Pulmonary artery endothelial cell (primary cell): ENCODE data around the gene PPIE. TPM values are rescaled to one million over a fixed set of nuclear protein-coding genes. Genes with fewer than 3 reads are reported as not detected.

Experiments used
- DNase-seq: peaks from one replicate; pipeline ENCODE4 v3.0.0-alpha.2; 2011; ENCODE audit warnings: low read depth, low spot score
- total RNA-seq: library from RNA; depleted of rRNA; stranded (reverse); fragments of >200 nt; gene quantifications from 2 replicates; pipeline ENCODE4 v1.2.3, GENCODE V29; 2014

Gene PPIE
- total RNA-seq, 1 donor from 2014 or later: 51.4 TPM

DNA sequence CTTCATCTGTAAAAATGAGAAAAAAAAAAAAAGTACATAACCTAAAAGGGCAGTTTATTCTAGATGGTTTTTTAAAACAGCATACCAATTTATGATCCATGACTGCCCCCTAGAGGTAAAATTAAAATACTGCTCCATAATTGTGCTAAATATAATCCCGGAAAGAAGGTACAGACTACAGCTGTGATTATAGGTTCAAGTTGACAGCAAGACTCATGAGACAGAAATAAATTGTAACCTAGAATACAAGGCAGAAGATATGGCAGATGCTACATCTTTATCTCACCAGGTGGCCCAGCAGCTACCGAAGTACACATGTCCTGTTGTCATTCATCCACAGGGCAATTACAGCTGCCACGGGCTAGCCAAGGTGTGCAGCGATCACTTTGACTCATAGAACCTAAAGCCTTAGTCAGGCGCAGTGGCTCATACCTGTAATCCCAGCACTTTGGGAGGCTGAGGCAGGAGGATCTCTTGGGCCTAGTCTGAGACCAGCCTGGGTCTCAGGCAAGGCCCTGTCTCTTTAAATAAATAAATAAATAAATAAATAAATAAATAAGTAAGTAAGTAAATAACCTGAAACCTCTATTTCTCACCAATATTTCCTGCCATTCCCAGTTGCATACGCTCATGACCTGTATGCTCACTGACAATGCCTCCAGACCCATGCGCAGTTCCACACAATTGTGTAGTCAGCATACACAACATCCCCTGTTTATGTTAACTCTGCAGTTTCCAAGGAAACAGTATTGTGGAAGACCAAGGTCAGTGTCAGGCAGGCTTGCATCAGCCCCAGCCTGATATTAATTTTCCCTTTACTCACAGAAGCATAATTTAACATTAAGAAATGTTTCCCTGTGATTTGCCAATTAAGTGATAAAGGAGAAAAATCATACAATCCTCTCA, 18.3 kb upstream of the PPIE start:
- DNase-seq: no peak

DNA sequence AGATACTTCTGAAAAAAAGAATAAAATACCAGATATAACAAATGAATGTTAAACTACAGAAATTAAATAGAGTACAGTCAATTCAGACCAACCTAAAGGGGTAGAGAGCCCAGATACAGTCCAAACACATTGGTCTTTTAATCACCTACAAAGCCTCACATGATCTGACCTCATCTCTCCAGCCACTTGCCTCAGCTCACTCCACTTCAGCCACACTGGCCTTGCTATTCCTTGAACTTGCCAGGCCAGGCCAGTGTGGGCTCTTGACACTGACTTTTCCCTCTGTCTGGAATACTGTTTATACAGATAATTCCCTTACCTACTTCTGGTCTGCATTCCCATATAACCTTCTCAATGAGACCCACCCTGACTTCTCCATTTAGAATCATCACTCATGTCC, 17.0 kb upstream of the PPIE start:
- DNase-seq: no peak

DNA sequence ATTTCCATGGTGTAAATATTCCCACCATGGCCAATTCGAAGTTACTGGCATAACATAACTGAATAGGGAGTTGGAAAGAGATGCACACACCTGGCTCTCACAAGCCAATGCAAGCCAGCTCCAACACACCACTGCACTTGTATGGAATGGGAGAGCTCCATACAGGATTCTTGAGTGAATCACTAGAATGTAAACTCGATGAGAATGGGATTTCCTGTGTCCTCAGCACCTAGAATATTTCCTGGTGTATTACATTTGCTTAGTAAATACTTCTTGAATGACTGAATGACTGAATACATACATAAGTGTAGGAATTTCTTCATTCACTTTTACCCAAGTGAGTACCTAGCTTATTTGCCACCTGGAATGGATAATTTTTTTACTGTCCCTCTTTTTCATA, 16.2 kb upstream of the PPIE start:
- DNase-seq: no peak

DNA sequence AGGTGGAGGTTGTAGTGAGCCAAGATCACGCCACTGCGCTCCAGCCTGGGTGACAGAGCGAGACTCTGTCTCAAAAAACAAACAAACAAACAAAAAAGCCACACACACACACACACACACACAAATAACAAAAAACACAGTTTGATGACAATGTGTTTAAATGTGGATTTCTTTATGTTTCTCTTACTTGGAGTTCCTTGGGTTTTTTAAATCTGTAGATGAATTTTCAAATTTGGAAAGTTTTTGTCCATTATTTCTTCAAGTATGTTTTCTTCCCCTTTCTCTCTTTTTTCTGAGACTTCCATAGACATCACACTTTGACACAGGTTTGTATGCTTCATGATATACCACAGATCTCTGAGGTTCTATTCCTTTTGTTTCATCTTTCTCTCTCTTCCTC, 12.1 kb upstream of the PPIE start:
- no peak for DNase-seq

DNA sequence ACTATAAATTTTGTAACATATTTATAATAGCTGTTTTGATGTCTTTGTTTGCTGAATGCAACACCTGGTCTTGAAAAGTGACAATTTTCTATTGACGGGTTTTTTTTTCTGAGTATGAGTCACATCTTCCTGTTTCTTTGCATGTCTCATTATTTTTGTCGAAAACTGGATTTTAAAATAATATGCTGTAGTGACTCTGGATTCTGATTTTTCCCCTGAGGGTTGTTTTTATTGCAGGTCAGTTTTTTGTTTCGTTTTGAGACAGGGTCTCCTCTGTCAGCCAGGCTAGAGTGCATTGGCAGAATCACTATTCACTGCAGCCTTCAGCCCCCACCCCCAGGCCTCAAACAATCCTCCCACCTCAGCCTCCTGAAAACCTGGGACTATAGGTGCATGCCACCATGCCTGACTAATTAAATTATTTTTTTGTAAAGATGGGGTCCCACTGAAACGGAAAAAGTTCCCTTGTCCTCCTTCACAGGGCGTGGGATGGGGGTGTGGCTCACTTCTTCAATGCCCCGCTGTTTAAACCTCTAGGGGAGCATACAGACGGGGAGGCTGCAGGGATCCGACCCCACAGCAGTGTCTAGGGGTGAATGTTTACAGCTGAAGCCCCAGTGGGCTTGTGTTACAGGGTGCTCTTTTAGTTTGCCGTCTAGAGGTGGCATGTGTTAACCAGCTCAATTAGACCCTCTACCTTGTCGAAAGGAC, 11.3 kb upstream of the PPIE start:
- no peak for DNase-seq

DNA sequence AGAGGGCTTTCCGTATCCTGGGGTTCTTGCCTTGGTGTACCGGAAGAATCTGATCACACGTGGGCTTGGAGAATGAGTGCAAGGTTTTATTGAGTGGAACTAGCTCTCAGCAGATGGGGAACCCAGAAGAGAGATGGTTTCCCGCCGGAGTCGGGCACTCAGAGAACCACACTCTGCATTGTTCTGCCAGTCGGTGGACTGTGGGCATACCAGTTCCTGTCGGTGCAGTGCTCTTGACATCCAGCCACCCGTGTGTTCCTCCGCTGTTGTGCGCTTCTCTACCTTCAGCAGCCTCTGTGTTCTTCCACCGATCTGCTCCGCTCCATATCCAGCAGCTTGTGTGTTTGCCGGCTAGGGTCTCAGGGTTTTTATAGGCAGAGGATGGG, 10.8 kb upstream of the PPIE start:
- no peak for DNase-seq

DNA sequence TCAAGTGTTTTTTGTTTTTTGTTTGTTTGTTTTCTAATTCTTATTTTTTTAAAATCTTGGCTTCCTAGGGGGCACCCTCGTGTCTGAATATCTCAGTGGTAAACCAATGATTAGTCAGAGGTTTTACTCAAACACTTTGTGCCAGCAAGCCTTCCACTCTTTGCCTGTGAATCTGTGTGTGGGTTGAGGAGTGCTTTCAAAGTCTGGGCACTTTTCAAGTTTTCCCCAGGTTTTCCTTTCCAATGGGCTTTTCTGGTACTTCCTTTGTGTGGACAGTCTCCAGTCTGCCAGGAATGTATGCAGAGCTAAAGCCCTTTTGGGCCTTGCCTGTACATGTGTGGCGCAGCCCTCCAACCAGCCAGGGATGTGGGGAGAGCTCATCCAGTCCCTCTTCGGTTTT, 9.7 kb upstream of the PPIE start:
- no peak for DNase-seq

DNA sequence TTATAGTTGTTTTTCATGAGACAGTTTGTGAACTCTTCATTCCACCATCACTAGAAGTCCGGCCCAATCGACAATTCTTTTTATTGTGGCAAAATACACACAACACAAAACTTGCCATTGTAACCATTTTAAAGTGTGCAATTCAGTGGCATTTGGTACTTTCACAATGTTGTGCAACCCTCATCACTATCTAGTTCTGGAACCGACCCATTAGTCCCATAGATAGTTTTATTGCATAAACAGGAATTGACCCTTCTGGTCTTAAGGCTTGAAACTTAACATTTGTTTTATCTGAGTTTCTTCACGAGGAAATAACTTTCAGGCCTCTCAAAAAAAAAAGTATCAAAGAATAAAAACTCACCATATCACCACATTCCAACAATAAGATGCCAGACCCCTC, 8.8 kb upstream of the PPIE start:
- no peak for DNase-seq

DNA sequence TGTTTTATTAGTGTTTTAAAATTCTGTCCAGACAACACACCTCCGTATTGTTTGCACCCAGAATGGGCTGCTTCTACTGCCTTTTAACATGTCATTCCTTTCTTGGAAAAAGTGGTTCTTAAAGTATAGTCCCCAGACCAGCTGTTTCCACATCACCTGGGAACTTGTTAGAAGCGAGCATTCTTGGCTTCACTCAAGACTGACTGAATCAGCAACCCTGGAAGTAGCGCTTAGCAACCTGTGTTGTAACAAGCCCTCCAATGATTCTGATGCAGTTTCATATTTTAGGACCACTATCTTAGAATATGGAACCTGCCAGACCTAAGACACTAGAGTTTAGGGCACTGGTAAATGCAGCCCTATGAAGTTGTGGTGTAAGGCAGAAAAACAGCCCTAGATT, 6.0 kb upstream of the PPIE start:
- DNase-seq: no peak

DNA sequence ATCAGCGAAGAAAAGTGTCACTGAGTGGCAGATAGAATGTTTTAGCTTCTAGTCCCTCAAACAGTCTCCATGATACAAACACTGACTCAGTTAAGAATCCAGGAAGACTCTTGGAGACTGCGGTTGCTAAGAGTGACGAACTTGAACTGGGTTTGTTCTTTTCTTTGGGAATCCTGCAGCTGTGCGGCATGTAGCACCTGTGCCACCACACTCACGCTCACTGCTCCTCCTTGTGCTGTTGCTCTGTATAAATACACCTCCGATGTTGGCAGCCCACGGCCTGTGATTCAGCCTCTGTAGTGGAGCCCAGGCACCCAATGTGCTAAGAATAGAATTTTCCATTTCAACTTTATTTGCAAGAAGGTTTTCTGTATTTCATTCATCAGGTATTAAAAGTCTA, 5.5 kb upstream of the PPIE start:
- DNase-seq: no peak

DNA sequence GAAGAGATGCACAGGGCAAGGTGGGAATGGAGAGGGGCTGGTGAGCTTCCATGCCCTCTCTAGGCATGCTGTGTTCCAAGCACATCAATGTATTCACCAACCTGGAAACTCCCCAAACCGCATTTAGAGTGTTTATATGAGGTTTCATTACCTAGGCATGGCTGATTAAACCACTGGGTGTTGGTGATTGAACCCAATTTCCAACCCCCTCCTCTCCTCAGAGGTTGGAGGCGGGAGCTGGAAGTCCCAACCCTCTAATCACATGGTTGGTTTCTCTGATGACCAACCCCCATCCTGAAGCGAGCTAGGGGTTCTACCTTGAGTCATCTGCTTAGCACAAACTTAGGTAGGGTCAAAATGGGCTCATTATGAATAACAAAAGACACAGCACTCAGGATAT, 3.0 kb upstream of the PPIE start:
- DNase-seq: no peak

DNA sequence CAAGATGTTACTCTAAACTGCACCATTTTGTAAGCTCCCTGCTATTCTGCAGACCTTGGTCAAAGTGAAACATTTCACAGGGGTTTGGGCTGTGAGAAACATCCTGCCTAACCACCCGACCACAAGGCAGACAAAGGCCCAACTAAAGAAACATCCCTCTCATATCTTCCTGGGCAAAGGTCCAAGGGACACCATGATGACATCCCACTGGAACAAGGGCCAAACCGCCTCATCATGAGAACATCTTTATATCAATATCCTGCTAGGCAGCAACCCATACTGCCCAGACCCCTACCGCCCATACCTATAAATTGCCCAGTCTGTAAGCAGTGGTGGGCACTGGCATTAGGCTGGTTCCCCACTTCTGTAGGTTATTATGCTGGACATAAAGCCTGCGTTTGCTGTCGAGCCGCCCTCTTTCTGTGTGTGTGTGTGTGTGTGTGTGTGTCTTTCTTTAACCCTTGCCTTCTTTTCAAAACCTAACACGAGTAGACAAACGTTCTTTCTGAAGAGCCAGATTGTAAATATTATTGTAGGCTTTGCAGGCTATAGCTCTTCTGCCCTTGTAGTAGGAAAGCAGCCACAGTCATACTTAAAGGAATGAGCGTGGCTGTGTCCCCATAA, 1.0 kb upstream of the PPIE start:
- no peak for DNase-seq

DNA sequence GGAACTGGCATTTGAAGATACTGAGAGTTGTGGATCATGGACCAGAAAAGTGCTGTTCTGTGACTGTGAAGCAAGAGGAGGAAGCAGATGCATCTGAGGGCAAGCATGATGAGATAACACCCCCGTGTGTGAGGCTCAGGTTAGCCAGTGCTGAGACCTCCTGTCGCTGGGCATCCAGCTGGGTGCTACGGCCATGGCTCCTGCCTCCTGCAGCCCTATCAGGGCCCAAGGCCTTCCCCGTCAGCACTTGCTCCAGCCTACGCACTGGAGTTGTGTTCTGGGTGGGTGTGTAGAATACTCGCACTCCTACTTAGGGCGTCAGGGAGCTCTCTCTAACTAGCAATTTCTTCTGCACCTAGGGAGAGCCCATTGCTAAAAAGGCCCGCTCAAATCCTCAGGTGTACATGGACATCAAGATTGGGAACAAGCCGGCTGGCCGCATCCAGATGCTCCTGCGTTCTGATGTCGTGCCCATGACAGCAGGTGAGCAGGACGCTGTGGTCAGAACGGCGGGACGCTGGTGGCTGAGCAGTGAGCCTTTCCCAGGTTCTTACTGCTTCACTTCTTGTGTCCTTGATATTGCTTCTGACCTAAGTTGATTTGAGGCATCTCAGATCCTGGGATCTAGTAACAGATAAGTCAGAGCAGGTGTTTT, 6.5 kb downstream of the PPIE start:
- DNase-seq: no peak

DNA sequence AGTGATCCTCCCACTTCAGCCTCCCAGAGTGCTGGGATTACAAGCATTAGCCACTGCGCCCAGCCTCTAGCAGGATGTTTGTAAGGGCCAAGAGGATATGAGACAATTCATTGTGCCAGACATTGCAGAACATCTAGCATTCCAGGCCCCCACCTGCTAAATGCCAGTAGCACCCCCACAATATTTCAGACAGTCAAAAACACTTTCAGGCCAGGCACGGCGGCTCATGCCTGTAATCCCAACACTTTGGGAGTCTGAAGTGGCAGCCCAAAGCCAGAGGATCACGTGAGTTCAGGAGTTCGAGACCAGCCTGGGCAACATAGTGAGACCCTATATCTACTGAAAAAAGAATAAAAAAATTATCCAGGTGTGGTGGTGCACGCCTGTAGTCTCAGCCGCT, 12.9 kb downstream of the PPIE start:
- DNase-seq: no peak

DNA sequence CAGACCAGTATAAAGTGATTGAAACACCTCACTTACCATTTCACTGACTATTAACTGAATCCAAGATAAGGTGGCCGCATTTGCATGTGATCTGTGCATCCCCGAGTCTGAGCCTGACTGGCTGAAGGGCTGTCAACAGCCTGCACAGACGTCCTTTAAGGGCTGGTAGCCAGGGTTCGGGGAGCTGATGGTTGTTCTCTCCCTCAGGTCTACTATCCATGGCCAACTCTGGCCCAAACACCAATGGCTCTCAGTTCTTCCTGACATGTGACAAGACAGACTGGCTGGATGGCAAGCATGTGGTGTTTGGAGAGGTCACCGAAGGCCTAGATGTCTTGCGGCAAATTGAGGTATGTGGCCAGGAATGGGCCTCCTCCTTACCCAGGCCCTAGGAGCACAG, 14.0 kb downstream of the PPIE start:
- DNase-seq: no peak

DNA sequence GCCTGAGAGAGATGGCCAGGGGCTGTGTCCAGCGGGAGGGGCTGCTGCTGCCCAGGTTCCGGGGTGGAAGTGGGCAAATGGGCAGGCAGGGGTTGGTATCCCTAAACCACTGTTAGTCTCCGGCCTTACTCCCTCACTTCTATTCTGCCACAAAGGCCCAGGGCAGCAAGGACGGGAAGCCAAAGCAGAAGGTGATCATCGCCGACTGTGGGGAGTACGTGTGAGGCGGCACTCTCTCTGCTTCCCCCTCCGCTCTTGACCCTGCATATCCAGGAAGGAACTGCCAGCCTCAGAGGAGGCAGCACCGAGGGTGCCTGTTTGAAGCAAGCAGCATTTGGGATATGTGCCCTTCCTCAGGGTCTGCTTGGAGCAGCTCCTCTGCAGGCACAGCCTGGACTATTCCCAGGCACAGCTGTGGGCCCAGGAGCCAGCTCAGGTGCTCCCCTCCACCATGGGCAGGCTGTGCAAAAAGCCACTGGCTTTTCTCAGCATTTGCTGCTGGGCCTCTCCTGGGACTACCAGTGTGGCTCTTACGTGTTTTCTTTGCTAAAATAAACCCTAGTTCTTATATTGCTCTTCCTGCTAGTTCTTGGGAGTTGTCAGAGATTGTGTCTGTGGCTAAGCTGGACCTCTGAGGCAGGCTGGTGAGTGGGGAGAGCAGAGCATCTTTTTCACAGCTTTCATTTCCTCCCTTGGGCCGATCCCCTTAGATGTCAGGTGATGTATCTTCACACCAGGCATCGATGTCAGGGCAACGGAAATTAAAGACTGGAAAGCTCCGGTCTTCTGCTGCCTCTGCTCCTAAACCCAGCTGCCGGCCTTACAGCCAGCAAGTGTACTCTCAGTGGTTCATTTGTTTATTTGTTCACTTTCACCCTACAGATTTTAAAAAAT, 14.7 kb downstream of the PPIE start:
- no peak for DNase-seq

DNA sequence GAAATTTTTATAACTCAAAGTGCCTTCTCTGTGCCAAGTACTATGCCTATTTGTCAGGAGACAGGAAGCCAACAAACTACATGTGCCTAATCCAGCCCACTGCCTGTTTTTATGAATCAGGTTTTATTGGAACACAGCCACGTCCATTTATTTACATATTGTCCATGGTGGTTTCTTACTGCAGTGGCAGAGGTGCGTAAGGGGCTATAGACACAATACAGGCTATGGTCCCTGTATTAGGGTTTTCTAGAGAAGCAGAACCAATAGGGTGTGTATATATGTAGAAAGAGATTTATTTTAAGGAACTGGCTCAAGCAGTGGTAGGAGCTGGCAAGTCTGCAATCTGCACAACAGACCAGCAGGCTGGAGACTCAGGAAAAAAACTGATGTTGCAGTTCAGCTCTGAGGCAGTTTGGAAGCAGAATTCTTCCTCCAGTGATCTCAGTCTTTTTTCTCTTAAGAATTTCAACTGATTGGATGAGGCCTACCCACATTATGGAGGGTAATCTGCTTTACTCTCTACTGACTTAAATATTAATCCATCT, 15.4 kb downstream of the PPIE start:
- DNase-seq: peak; percentile 51

DNA sequence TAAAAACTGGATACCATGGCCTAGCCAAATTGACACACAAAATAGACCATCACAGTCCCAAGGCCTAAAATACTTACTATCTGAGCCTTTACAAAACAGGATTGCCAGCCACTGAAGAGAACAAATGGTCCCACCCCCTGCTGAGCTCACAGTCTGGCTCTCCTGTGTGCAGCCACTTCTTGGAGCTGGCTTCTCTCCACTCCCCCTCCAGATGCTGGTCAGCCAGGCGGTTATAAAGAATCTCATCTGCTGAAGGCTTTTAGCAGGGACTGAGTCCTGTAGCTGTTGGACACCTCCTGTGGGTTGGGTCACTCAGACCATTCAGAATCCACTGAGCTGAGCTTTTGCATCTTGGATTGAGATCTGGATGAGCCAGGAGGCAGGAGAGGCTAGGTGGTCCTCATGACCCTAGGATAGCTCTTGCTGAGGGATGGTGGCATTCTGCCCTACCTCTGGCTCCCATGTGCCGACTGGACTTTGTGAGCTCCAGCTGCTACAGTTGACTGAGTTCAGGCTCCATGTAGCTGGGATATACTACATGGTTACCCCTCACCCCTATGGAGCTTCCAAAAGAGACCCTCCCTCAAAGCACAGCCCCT, 16.3 kb downstream of the PPIE start:
- DNase-seq: no peak

DNA sequence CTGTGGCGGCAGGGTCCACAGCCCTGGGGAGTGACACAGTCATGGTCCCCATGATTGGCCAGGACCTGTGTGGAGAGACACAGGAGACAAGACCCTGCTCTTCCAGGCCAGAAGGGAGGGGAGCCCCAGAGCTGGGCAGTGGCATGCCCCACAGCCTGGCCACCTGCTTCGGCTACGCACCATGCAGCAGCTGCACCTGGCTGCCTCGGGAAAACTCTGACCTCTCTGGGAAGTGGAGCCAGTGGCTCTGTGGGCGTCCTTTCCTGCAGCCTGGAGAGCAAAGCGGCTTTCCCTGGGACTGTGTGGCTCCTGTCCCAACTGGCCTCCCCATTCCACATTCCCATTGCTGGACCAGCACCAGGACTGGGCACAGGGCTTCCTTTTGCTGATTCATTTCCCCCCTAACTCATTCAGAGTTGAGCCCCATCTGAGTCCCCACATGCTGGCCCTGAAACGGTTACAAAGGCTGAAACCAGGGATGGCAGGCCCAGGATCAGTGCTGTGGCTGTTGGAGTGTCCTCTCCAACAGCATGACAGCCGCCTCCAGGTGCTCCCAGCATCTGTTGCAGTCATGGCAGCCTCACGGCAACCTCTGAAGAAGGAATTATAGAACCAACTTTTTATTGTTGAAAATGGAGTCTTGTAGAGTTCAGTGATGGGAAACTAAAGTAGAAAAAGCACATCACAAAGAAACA, 17.4 kb downstream of the PPIE start:
- no peak for DNase-seq

DNA sequence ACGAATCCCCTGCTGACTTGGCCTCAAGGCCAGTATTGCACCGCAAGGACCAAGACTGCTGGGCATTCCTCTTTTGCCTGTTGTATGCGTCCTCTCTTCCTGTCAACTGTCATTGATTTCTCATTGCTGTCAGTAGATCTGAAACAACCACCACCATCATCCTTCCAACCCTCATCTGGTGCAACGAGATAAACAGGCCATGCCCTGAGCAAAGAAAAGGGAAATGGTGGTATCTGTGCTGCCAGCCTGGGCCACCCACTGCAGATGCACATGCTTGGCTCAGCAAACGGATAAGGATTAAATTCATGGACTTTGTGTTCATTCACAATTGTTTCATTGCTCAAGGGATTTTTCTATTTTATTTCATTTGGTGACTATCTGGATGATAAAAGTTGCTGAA, 18.8 kb downstream of the PPIE start:
- no peak for DNase-seq
